Epithelial cell of proximal tubule (primary cell): ENCODE data around the gene LRRC39. TPM values are rescaled to one million over a fixed set of nuclear protein-coding genes. Genes with fewer than 3 reads are reported as not detected.
A peak's percentile ranks its signal among the peaks of the same experiment; 100 is the strongest.
"Not testable (repeated sequence)": the region's sequence is repeated elsewhere in the genome, so short reads cannot be mapped to it uniquely, and the experiment has no call there.

Source experiments
- DNase-seq: peaks from one replicate; pipeline ENCODE4 v3.0.0-alpha.2; 2011; ENCODE audit warnings: low read depth
- H3K4me3 ChIP-seq: 2 replicates; pipeline ENCODE4 v1.5.1; 2011; ENCODE audit warnings: low read depth, mild to moderate bottlenecking, low read length
- CTCF ChIP-seq: conservative IDR thresholded peaks from 2 replicates; pipeline ENCODE4 v1.5.1; 2012; ENCODE audit warnings: low read depth, mild to moderate bottlenecking, low read length
- total RNA-seq: library from RNA; depleted of rRNA; stranded (reverse); fragments of >200 nt; gene quantifications from 2 replicates; pipeline ENCODE4 v1.2.3, GENCODE V29; 2015

The LRRC39 gene
- total RNA-seq, 1 donor from 2014 or later = not detected

GRCh38 chr1:100206301-100206700, 28.2 kb upstream of the LRRC39 start:
- H3K4me3 ChIP-seq = no peak overlapping the region
- no peak for DNase-seq
- no peak for TF ChIP-seq CTCF

GRCh38 chr1:100205593-100205992, 27.5 kb upstream of the LRRC39 start:
- H3K4me3 ChIP-seq = not testable (repeated sequence)

GRCh38 chr1:100205103-100205502, 27.0 kb upstream of the LRRC39 start:
- not testable (repeated sequence) for DNase-seq, H3K4me3 ChIP-seq

More at GRCh38 chr1:100205593-100205992, 27.5 kb upstream of the LRRC39 start:
- DNase-seq = not testable (repeated sequence)

GRCh38 chr1:100202703-100203102, 24.6 kb upstream of the LRRC39 start:
- DNase-seq, H3K4me3 ChIP-seq: not testable (repeated sequence)

GRCh38 chr1:100200060-100200459, 22.0 kb upstream of the LRRC39 start:
- not testable (repeated sequence) for DNase-seq, H3K4me3 ChIP-seq

- DNase-seq = no peak
- TF ChIP-seq CTCF = no peak
- no peak overlapping the region for H3K4me3 ChIP-seq
Measured at GRCh38 chr1:100198596-100198995, 20.5 kb upstream of the LRRC39 start.

GRCh38 chr1:100188617-100189016, 10.6 kb upstream of the LRRC39 start:
- no peak for TF ChIP-seq CTCF
- peak; percentile 93 for DNase-seq
- H3K4me3 ChIP-seq = no peak overlapping the region

GRCh38 chr1:100187912-100188311, 9.9 kb upstream of the LRRC39 start:
- DNase-seq = peak; percentile 69
- no peak for TF ChIP-seq CTCF

GRCh38 chr1:100184536-100184935, 6.5 kb upstream of the LRRC39 start:
- DNase-seq = no peak
- H3K4me3 ChIP-seq = no peak overlapping the region
- TF ChIP-seq CTCF = no peak

More at GRCh38 chr1:100187912-100188311, 9.9 kb upstream of the LRRC39 start:
- H3K4me3 ChIP-seq = no peak overlapping the region
